Measurements from ENCODE around the gene HEXD.

The HEXD gene

GRCh38 chr17:82442643-82443464 is 24.7 kb downstream of the HEXD start:
- TF ChIP-seq, protein P1, sequence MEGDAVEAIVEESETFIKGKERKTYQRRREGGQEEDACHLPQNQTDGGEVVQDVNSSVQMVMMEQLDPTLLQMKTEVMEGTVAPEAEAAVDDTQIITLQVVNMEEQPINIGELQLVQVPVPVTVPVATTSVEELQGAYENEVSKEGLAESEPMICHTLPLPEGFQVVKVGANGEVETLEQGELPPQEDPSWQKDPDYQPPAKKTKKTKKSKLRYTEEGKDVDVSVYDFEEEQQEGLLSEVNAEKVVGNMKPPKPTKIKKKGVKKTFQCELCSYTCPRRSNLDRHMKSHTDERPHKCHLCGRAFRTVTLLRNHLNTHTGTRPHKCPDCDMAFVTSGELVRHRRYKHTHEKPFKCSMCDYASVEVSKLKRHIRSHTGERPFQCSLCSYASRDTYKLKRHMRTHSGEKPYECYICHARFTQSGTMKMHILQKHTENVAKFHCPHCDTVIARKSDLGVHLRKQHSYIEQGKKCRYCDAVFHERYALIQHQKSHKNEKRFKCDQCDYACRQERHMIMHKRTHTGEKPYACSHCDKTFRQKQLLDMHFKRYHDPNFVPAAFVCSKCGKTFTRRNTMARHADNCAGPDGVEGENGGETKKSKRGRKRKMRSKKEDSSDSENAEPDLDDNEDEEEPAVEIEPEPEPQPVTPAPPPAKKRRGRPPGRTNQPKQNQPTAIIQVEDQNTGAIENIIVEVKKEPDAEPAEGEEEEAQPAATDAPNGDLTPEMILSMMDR (IDR thresholded peaks at IDR 0.05; ENCODE audit: extremely low read depth, missing control alignments), result no peak
- no peak for DNase-seq (ENCODE audit: low spot score)

DNA sequence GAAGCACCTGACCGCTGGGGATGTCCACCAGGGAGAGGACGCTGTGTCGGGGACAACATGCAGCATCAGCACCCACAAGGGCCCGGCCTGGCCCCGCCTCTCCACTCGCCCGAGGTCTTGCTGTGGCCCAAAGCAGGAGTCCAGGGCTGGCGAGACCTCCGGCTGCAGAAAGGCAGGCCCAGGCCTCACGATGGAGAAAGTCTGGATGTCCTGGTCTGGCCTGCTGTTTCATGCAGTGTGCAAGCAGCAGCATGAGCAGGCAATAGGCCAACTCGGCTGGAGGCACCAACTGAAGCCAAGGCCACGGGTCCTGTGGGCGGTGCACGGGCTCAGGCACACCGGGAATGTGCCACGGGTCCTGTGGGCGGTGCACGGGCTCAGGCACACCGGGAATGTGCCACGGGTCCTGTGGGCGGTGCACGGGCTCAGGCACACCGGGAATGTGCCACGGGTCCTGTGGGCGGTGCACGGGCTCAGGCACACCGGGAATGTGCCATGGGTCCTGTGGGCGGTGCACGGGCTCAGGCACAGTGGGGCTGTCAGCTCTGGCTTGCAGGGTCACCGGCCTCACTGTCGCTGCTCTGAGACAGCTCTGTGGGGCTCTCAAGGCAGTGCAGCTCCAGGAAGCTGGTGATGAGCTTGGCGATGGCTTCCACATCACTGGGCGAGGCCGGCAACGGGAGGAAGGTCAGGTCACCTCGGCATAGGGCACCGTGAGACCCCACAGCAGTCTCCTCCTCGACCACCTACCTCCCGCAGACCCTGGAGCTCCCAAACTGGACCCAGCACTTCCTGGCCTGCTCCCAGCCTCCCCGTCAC is 25.5 kb downstream of the HEXD start:
- TF ChIP-seq, protein P1 (IDR thresholded peaks at IDR 0.05; ENCODE audit: extremely low read depth, missing control alignments), result no peak
- no peak for DNase-seq (ENCODE audit: low spot score)

- DNase-seq (ENCODE audit: low spot score), result no peak
- TF ChIP-seq, protein P1 (IDR thresholded peaks at IDR 0.05; ENCODE audit: extremely low read depth, missing control alignments), result no peak
These were observed 26.2 kb downstream of the HEXD start for GRCh38 chr17:82444284-82444893.

DNA sequence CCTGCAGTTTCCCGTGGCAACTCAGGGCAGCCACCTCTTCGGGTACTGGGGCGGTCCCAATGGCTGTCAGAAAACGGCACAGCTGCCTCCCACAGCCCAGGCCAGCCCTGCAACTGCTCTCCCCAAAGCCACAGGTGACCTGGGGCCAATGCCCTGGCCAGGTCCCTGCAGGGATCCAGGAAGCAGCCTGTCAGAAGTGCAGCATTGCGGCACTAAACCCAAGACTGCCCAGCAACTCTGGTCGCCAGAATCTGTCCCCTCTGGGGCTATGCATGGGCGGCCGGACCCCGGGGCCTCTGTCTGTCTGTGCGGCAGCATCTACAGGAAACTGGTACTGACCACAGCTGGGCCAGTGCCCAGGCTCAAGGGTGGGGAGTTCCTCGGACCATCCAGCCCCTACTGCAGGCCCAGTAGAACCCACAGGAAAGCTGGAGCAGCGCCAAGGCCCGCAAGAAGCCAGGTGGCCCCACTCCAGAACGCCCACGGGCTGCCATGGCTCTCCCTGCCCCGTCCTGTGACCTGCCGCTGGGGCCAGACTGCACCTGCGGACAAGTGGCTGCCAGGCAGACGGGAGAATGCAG is 26.9 kb downstream of the HEXD start:
- TF ChIP-seq, protein P1 (IDR thresholded peaks at IDR 0.05; ENCODE audit: extremely low read depth, missing control alignments), result no peak
- no peak for DNase-seq (ENCODE audit: low spot score)

DNA sequence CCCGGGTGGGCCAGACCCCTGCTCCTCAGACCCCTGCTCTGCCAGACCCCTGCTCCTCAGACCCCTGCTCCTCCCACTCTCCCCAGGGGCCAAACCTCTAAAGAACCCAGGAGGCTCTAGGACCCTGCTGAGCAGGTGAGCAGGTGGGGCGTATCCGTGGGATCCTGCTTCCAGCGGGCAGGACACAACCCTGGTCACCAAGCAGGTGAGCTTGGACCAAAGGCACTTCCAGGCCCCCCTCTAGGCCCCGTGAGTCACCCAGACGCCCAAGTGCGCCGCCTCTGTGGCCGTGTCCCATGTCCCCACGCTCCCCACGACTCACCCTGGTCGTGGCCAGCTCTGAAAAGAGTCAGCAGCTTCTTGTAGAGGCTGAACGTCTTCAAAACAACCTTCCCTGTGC is 27.4 kb downstream of the HEXD start:
- DNase-seq (ENCODE audit: low spot score), result no peak

DNA sequence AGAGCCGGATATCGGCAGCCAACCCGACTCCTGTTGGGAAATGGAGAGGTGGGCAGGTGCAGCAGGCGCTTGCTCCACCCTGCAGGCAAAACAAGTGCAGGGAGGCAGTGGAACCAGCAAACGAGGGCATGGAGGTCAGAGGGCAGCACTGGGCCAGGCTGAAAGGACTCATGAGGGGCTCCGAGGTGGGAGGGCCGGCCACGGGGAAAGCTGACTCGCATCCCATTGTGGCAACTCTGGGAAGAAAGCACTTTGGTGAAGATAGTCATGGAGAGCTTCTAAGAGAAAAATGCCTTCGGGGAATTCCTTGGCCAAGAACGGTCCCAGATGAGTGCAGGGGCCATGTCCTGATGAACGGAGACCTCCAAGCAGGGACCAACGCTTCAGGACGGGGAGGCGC is 28.0 kb downstream of the HEXD start:
- TF ChIP-seq, protein P1 (IDR thresholded peaks at IDR 0.05; ENCODE audit: extremely low read depth, missing control alignments), result no peak

More for the DNA sequence above, 27.4 kb downstream of the HEXD start:
- TF ChIP-seq, protein P1 (IDR thresholded peaks at IDR 0.05; ENCODE audit: extremely low read depth, missing control alignments), result no peak

More for the DNA sequence above, 28.0 kb downstream of the HEXD start:
- DNase-seq (ENCODE audit: low spot score), result no peak
